Measurements from ENCODE around the gene SLC25A25.

DNA sequence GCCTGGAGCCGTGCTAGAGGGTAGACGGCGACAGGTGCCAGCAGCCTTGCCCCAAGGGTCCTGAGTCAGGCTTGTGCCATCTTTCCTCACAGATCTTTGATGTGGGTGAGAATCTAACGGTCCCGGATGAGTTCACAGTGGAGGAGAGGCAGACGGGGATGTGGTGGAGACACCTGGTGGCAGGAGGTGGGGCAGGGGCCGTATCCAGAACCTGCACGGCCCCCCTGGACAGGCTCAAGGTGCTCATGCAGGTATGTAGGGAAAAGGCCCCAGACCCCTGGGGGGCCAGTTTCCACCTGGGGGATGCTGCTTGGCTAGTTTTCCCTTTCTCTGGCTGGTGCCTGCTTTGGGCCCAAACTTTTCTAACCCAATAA, 35.5 kb downstream of the SLC25A25 start:
- TF ChIP-seq EP300 (IDR thresholded peaks at IDR 0.05; ENCODE audit: borderline replicate concordance) (no peak), TAF1 (IDR thresholded peaks at IDR 0.05; ENCODE audit: low read depth) (no peak), CEBPB (IDR thresholded peaks at IDR 0.05) (no peak), EGR1 (IDR thresholded peaks at IDR 0.05) (no peak), YY1 (IDR thresholded peaks at IDR 0.05; ENCODE audit: low read depth) (no peak), RAD21 (IDR thresholded peaks at IDR 0.05; ENCODE audit: low read depth) (no peak), REST (IDR thresholded peaks at IDR 0.05; ENCODE audit: low read depth) (no peak), ZBTB7A (IDR thresholded peaks at IDR 0.05; ENCODE audit: low read depth) (no peak)
- TF ChIP-seq, protein P1, sequence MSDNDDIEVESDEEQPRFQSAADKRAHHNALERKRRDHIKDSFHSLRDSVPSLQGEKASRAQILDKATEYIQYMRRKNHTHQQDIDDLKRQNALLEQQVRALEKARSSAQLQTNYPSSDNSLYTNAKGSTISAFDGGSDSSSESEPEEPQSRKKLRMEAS (IDR thresholded peaks at IDR 0.05) = no peak
